IPS-11a (cell line): ENCODE results near the gene PPFIA1.
"Not testable (repeated sequence)": the region's sequence is repeated elsewhere in the genome, so short reads cannot be mapped to it uniquely, and the experiment has no call there.

ENCODE experiments used
- H3K4me3 ChIP-seq: one replicate; pipeline ENCODE4 v1.5.1; 2013; ENCODE audit warnings: low read depth, low read length, control low read depth

The PPFIA1 gene

DNA sequence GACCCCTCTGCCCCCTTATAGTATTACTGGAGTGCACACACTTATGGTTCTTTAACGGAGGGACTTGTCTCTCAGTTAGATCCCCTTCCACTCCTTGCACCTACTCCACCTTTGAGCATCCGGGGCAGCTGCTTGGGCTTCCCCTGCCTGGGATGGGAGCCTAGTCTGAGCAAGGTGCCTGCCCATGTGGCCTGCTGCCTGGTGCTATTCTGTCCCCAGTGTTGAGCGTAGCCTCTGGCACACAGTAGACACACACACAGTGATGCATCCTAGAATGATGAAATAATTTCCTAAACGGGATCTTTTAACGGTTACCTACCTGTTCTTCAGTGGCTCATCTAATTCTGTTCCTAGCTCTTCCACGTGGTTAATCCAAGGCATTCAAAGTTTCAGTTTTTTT, 22.4 kb downstream of the PPFIA1 start:
- H3K4me3 ChIP-seq = no peak overlapping the region

DNA sequence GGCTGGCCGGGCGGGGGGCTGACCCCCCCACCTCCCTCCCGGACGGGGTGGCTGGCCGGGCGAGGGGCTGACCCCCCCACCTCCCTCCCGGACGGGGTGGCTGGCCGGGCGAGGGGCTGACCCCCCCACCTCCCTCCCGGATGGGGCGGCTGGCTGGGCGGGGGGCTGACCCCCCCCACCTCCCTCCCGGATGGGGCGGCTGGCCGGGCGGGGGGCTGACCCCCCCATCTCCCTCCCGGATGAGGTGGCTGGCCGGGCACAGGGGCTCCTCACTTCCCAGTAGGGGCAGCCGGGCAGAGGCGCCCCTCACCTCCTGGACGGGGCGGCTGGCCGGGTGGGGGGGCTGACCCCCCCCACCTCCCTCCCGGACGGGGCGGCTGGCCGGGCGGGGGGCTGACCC, 24.7 kb downstream of the PPFIA1 start:
- H3K4me3 ChIP-seq = not testable (repeated sequence)

DNA sequence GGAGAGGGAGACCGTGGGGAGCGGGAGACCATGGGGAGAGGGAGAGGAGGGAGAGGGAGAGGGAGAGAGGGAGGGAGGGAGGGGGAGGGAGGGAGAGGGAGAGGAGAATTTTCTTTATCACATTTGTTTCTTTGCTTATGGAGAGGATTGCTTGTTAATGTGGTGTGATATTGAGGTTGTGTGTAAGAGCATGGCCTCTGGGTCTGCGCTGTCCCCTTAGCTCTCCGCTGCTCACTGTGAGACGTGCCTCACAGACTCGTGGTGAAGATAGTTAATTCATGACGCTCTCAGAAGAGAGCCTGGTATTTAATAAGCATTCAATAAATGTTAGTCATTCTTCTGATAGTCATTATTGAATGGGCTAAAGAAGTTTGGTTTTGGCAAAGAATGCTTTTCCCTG, 26.2 kb downstream of the PPFIA1 start:
- H3K4me3 ChIP-seq = no peak overlapping the region

DNA sequence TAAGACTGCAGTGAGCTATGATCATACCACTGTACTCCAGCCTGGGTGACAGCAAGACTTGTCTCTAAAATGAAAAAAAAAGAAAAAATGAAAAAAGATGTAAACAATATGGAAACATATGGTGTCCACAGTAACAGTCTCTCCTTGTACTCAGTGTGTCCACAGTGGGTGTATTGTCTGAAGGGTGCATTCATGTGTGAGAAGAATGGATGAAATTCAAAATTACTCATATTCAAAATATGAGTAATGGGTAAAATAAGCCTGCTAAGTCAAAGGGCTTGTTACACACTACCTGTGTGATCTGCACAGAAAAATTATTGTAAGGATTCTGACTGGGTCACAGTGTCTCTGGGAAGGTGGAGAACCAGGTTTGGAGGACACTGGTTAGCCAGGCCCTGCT, 26.9 kb downstream of the PPFIA1 start:
- H3K4me3 ChIP-seq = no peak overlapping the region

DNA sequence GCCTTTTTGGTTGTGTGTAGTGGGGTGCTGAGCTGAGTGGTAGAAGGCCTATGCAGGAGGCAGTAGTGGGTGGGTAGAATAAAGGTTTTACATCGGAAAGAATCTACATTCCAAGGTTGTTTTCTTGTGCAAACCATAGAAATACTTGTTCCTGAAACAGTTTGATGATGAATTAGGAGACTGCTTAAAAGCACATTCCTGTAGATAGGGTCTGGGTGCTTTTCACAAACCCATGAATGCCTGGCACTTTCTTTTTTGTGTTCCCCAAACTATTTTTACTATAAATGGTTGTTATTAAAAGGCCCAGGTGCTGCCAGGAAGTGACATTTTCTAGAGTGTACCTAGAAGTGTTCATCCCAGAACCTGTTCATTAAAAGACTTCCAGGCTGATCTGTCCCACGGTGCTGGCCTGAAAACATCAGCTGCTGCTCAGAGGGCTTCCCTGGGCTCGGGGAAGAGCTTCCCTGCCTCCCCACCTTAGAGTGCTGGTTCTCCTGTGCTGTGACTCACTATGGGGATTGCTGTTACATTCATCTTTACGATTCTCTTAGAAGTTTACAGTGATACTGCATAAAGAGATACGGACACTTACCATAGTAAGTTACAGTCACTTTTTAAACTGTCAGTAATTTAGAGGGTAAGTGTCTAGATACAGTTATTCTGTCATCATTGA, 27.9 kb downstream of the PPFIA1 start:
- H3K4me3 ChIP-seq = no peak overlapping the region

DNA sequence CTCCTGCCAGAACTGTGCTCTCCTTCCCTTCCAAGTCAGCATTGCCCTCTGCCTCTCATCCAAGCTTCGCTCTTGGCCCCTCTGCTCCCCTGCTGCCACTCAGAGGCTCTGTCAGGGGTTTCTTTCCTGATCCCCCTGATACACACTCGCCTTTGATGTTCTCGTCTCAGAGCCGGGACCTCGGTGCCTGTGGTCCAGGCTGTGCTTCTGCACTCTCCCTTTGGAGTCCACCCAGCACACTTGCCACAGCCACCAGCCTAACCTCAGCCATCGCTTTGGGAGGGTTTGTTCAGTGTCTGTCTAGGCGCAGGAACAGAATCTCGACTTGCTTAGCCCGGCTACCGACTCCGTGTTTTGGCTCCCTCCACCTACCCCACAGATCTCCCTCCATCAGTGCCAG, 29.1 kb downstream of the PPFIA1 start:
- no peak overlapping the region for H3K4me3 ChIP-seq

DNA sequence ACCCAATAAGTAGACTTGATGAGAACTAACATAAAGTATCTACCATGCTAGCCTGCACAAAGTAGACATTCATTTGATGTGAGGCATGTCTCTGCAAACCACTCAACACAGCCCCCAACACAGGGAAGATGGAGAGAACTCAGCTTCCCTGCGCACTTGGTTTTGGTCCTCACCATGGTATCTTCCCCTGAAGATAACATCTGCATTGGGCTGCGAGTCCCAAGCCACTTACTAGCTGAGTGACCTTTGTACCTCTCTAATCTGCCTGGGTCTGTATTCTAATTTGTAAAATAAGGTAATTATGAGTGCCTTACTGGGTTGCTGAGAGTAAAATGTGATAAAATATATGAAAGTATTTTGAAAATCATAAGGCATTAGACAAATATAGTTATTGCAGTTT, 30.7 kb downstream of the PPFIA1 start:
- no peak overlapping the region for H3K4me3 ChIP-seq

DNA sequence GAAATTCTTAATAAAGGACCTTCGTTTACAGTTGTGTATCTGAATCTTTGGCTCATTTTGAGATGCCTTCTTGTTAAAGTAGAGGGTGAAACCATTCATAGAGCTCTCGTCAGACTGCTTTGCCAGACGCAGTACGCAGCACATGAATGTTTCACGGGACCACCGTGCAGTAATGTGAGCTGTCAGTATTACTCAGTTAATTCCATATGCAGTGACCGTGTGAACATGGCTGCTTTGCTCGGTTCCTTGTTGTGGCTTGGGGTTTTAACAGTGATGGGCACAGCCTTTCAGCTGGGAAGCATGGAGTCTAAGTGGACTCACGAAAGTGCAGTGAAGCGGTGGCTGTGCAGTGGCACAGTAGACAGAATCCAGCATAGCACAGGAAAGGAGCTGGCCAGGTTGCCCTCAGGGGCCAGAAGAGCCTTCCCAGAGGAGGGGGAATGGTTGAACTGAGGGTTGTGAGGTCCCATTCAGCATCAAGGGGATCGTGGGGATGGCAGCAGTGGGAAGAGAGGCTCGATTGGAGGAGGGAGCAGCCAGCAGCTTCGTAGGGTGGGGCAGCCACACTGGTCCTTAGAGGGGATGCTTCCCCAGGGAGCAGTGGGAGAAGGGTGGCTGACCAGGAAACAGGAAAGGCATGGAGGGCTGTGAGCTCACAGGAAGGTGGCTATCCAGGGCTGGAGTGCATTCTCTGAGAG, 31.4 kb downstream of the PPFIA1 start:
- H3K4me3 ChIP-seq = no peak overlapping the region

DNA sequence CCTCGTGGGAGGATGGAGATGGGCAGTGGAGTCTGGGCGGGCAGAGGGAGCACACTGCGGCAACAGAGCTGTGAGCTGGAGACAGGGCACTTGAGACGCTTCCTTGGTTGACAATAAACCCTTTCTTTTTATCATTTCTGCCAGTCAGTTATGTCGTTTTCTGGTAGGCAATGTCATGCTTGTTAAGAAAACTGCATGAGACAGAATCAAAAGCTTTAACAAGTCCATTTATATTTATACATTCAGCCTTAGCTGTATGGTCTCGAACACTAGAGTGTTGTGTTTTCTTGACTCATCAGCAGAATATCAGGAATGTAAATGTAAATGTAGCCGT, 31.9 kb downstream of the PPFIA1 start:
- no peak overlapping the region for H3K4me3 ChIP-seq

DNA sequence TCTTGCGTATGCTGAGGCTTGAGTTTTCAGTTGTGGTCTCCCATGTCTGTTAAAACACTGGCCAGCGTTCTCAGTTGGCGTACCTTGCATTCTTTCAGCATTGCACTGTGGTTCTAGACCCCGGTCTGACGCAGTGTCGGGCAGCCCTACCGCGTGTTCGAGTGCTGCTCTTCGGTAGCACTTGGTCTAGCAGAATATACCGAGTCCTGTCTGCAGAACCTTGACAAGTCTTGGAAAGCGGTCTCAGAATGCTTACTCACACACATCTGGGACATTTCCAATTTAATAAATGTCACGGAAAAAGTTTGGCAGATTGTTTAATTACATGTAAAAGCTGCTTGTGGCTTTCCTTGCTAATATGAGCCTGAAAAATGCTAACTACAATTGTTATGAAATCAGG, 32.6 kb downstream of the PPFIA1 start:
- H3K4me3 ChIP-seq = no peak overlapping the region

DNA sequence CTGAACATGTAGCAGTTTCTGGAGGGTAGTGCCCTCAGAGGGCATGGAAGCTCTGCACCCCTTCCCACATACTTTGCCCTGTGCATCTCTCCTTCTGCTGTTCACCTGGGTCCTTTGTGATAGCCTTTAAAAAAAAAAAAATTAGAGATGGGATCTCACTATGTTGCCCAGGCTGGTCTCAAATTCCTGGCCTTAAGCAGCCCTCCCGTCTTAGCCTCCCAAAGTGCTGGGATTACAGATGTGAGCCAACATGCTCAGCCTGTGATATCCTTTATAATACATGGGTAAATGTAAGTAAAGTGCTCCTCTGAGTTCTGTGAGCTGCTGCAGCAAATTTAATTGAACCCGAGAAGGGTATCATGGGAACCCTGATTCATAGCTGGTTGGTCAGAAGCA, 33.7 kb downstream of the PPFIA1 start:
- H3K4me3 ChIP-seq = no peak overlapping the region

DNA sequence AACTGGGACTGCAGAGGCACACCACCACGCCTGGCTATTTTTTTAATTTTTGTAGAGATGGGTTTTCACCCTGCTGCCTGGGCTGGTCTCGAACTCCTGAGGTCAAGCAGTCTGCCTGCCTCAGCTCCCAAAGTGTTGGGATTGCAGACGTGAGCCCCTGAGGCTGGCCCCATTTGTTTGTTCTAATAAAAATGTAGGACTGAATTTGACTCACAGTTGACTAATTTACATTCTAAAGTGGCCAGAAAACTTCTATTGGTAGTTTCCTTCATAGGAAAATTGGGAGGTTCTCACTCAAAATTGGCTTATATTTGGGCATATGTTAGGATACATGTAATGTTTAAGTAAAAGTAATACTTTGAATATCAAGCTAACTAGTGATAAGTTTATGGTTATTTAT, 35.0 kb downstream of the PPFIA1 start:
- no peak overlapping the region for H3K4me3 ChIP-seq

DNA sequence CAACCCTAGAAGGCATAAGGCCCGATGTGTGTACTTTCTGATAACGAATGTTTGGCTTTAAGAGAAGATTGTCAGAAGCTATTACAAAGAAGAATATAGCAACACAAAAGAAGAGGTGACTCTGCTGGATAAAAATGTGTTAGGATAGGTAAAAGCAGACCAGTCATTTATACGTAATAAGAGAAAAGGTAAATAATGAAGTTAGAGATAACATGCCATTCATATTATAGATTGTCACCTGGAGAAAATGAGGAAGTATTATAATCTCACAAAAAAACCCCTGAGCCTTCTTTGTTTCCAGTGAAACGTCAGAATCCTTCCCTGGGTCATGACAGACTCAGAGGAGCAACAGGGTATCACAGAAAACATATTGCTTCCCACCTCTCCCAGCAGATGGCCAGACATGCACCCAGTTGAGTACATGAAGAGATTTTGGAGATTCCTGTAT, 36.1 kb downstream of the PPFIA1 start:
- no peak overlapping the region for H3K4me3 ChIP-seq

DNA sequence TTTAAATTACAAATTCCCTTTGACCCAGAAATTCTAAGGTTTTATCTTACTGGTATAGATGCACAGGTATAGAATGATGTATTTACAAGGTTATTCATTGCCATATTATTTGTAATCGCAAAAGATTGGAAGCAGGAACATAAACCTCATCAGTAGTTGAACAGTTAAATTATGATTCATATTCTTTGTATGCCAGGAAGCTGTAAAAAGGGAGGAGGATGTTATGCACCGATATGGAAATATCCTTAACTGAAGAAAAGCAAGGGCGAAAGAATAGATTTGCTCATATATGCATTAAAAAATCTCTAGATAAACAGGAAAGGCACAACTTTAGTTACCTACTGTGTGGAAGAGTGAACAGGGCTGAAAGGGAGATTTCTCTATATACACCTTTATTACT, 36.7 kb downstream of the PPFIA1 start:
- H3K4me3 ChIP-seq = no peak overlapping the region

DNA sequence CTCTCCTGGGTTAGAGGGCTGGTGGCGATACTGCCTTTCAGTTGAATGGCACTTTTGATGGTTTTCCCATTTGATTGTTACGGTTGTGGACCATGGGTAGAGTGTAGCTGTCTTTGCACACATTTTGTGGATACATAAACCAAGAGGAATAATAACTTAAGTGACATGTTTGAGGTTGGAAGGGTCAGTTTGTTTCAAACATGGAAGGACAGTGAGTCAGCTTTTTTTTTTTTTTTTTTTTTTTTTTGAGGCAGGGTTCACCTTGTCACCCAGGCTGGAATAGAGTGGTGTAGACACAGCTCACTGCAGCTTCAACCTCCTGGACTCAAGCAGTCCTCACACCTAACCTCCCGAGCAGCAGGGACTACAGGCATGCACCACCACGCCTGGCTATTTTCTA, 41.1 kb downstream of the PPFIA1 start:
- no peak overlapping the region for H3K4me3 ChIP-seq

DNA sequence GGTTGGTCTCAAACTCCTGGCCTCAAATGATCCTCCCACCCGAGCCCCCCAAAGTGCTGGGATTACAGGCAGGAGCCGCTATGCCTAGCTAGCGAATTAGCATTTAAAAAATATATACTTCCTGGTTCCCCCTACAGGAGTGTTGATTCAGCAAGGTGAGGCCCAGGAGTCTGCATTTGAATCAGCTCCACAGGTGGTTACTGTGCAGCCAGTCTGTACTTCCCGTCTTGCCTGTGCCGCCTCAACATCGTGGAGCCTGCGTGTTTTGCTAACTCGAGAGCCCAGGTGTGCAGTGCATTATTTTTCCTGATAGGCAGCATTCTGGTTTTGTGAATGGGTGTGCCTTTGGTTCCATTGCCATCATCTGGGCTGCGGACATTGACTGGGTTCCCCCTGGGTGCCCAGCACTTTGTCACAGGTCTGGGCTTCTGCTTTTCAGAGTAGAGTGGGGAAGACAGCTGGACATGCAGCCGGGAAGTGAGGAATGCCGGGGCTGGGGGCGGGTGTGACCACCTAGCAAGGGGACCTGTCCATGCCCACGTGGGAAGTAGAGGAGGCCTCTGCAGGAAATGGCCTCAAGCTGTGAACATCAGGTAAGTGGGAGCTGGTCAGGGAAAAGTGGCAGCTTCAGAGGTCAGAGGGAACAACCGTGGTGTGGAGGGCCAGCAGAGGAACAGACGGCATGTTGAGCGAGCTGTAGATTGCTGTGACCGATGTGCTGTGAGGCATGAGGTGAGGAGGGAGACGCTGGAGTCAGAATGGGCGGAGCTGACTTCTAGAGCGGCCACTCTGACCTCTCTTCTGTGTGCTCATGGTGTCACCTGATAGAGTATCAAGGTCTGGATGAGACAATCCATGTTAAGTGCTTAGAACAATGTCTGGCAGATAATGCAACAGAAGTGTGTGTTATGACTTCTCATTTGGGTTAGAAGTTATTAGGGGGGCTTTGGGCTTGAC, 42.2 kb downstream of the PPFIA1 start:
- no peak overlapping the region for H3K4me3 ChIP-seq

DNA sequence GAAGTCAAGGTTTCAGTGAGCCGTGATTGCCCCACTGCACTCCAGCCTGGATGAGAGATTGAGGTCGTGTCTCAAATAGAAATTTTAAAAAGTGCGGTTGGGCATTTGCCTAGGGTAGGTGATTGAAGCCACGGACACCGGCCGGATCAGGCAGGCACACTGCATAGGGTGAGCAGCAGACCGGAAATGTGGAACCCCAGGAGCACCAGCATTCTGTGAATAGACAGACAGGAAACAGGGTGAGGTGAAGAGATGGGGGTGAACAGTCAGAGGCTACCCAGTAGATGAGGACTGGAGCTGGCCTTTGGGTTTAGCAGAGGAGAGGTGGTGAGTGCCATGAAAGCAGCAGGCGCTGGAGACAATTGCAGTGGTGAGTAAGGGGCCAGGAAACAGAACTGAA, 43.5 kb downstream of the PPFIA1 start:
- H3K4me3 ChIP-seq = no peak overlapping the region

DNA sequence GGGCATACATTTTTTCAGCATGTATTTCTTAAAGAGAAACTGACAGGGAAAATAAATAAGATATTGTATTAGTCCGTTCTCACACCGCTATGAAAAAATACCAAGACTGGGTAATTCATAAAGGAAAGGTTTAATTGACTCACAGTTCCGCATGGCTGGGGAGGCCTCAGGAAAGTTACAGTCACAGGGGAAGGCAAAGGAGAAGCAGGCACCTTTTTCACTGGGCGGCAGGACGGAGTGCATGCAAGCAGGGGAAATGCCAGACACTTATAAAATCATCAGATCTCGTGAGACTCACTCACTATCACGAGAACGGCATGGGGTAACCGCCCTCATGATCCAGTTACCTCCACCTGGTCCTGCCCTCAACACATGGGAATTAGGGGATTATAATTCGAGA, 44.2 kb downstream of the PPFIA1 start:
- no peak overlapping the region for H3K4me3 ChIP-seq

DNA sequence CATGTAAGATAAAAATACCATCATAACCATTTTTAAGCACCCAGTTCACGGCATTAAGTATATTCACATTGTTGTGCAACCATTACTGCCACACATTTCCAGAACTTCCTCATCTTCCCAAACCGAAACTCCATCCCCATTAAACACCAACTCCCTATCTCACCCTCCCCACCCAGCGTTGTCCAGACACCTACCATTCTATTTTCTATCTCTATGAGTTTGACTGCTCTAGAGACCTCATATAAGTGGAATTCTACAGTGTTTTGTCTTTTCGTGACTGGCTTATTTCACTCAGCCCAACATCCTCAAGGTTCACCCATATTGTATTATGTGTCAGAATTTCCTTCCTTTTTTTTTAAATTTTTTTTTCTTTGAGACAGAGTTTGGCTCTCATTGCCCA, 45.2 kb downstream of the PPFIA1 start:
- no peak overlapping the region for H3K4me3 ChIP-seq

DNA sequence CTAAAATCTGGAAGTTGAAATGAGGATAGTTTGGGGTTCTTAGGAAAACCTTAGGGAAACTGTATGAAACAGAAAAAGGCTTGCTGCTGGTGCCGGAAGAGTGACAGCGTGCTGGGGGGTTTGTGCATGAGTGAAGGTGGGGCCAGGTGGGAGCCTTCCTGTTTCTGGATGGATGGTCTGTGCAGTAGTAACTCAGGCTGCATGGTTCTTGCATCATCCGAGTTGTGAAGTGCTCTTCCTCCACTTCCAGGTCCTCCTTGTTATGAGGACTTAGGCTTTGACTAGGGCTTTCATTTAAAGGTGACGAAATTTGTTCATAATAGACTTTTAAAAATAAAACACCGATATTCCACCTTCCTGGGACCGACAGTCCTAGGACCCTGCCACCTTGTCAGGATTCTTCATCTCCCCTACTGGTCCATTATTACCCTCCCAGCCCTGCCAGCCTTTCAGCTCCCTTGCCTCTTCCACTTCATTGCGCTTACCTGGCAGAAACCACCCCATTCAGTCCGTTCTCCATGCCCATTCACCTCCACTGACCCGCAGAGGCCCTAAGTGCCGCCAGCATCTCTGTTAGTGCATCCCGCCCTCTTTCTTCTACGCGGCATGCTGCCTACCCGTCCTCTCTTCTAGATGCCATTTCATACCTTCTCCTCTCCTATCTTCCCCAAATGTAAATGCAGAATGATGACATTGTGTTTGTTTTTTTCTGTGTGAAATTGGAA, 47.3 kb downstream of the PPFIA1 start:
- H3K4me3 ChIP-seq = no peak overlapping the region

DNA sequence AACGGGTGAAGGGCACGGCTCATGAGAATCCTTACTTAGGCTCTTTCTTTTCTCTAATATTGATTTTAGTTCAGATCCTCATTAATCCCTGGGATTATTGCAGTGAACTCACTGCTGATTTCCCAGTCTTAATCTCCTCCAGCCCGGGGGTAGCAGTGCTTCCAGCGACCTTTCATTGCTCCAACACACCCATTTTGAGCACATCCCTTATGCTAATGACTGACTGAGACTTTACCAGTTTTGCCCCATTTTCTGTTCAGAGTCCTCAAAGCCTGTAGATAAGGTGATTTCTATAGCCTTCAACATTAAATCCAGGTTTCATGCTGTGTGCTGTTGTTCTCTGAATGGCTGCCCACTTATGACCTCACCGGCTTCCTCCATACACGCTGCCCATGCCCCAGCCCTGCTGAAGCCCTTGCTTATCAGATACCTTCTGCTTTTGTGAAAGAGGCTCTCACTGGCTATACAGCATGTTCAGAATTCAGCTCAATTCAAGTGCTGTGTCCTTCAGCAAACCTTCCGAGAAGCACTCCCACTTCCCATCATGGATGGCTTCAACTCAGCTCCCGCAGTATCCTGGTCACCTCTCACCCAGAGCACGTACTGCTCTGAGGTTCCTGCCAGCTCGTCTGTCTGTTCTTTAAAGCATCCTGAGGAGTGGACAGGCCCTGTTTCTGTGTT, 49.0 kb downstream of the PPFIA1 start:
- H3K4me3 ChIP-seq = no peak overlapping the region
